Erythroblast (primary cell): ENCODE results near the gene OVCH2.

Source experiments
- DNase-seq, 2 experiments: peaks; one replicate each; lab custom pipeline; 2025; lab: John Stamatoyannopoulos, UW
- GATA1 ChIP-seq: IDR thresholded peaks from 2 replicates; pipeline ENCODE4 v1.6.1; 2011; ENCODE audit warnings: low read depth, mild to moderate bottlenecking, control low read depth, low read length, moderate library complexity
- POLR2A ChIP-seq: IDR thresholded peaks from 2 replicates; pipeline ENCODE4 v1.6.1; 2011; ENCODE audit warnings: mild to moderate bottlenecking, low read length

Gene OVCH2

GRCh38 chr11:7642747-7643146, 63.5 kb downstream of the OVCH2 start:
- DNase-seq, result no peak
- TF ChIP-seq POLR2A, result no peak
- no peak for TF ChIP-seq GATA1

GRCh38 chr11:7640816-7641215, 65.5 kb downstream of the OVCH2 start:
- DNase-seq, result no peak
- no peak for TF ChIP-seq GATA1
- no peak for TF ChIP-seq POLR2A

- TF ChIP-seq POLR2A, result no peak
- TF ChIP-seq GATA1, result no peak
- DNase-seq, result no peak
Observed at GRCh38 chr11:7639643-7640025, 66.6 kb downstream of the OVCH2 start.
